ENCODE data around the gene PLEKHG5.

- no peak for TF ChIP-seq CTCF (conservative IDR thresholded peaks at IDR 0.05; ENCODE audit: low read depth, low read length)
- no peak for TF ChIP-seq EZH2 (IDR thresholded peaks at IDR 0.05; ENCODE audit: borderline replicate concordance, low read depth, low read length, poor library complexity, severe bottlenecking)
These were observed 47.9 kb downstream of the PLEKHG5 start for GRCh38 chr1:6443339-6444115.
